DMS153 treated with DMSO at 0.1 percent for 48 hours (cell line): Measurements from ENCODE around the gene CDH13.

Experiments
- DNase-seq: peaks from one replicate; lab custom pipeline; 2025; ENCODE audit not compliant: unreplicated experiment; lab: John Stamatoyannopoulos, UW

The CDH13 gene

GRCh38 chr16:83449861-83450260 is 823.1 kb downstream of the CDH13 start:
- DNase-seq: no peak

GRCh38 chr16:83453977-83454376 is 827.2 kb downstream of the CDH13 start:
- no peak for DNase-seq

GRCh38 chr16:83455716-83456115 is 828.9 kb downstream of the CDH13 start:
- DNase-seq: no peak

- no peak for DNase-seq
Observed at GRCh38 chr16:83456934-83457333, 830.2 kb downstream of the CDH13 start.

GRCh38 chr16:83458612-83459011 is 831.8 kb downstream of the CDH13 start:
- no peak for DNase-seq

- no peak for DNase-seq
Observed at GRCh38 chr16:83464991-83465390, 838.2 kb downstream of the CDH13 start.

GRCh38 chr16:83470416-83470815 is 843.6 kb downstream of the CDH13 start:
- DNase-seq: no peak

GRCh38 chr16:83472776-83473501 is 846.2 kb downstream of the CDH13 start:
- DNase-seq: no peak

GRCh38 chr16:83473926-83474650 is 847.3 kb downstream of the CDH13 start:
- no peak for DNase-seq

GRCh38 chr16:83475108-83475507 is 848.3 kb downstream of the CDH13 start:
- DNase-seq: no peak

- no peak for DNase-seq
Observed at GRCh38 chr16:83481589-83481988, 854.8 kb downstream of the CDH13 start.

GRCh38 chr16:83482545-83483162 is 855.9 kb downstream of the CDH13 start:
- no peak for DNase-seq

- no peak for DNase-seq
Observed at GRCh38 chr16:83490073-83490472, 863.3 kb downstream of the CDH13 start.

GRCh38 chr16:83494459-83494858 is 867.7 kb downstream of the CDH13 start:
- no peak for DNase-seq

- DNase-seq: no peak
Observed at GRCh38 chr16:83501481-83501880, 874.7 kb downstream of the CDH13 start.

GRCh38 chr16:83508295-83508694 is 881.5 kb downstream of the CDH13 start:
- DNase-seq: no peak

GRCh38 chr16:83509316-83509715 is 882.5 kb downstream of the CDH13 start:
- no peak for DNase-seq

- no peak for DNase-seq
Observed at GRCh38 chr16:83510906-83511305, 884.1 kb downstream of the CDH13 start.

- no peak for DNase-seq
Observed at GRCh38 chr16:83513008-83513755, 886.4 kb downstream of the CDH13 start.

GRCh38 chr16:83515395-83515794 is 888.6 kb downstream of the CDH13 start:
- no peak for DNase-seq

GRCh38 chr16:83516931-83517330 is 890.2 kb downstream of the CDH13 start:
- DNase-seq: no peak
